Keratinocyte (primary cell): Measurements from ENCODE around the gene DEPP1.

ENCODE experiments used
- EZH2 ChIP-seq: IDR thresholded peaks from one replicate; pipeline ENCODE4 v1.6.1; 2012; ENCODE audit warnings: inconsistent platforms, mild to moderate bottlenecking, low read length, moderate library complexity
- TF ChIP-seq, protein P1 (sequence below), 3 experiments: IDR thresholded peaks in 1 of 3; conservative IDR thresholded peaks in 1 of 3; optimal IDR thresholded peaks in 1 of 3; 2 replicates in 2 of 3; 3 replicates in 1 of 3; pipeline versions ENCODE3 to v1.5.1; 2011; ENCODE audit warnings: low read length in 3 of 3, mild to moderate bottlenecking in 3 of 3, moderate library complexity in 2 of 3, control low read depth in 1 of 3, inconsistent platforms in 1 of 3; ENCODE audit not compliant: insufficient read depth in 2 of 3; ENCODE audit errors: extremely low read depth in 1 of 3

DNA sequence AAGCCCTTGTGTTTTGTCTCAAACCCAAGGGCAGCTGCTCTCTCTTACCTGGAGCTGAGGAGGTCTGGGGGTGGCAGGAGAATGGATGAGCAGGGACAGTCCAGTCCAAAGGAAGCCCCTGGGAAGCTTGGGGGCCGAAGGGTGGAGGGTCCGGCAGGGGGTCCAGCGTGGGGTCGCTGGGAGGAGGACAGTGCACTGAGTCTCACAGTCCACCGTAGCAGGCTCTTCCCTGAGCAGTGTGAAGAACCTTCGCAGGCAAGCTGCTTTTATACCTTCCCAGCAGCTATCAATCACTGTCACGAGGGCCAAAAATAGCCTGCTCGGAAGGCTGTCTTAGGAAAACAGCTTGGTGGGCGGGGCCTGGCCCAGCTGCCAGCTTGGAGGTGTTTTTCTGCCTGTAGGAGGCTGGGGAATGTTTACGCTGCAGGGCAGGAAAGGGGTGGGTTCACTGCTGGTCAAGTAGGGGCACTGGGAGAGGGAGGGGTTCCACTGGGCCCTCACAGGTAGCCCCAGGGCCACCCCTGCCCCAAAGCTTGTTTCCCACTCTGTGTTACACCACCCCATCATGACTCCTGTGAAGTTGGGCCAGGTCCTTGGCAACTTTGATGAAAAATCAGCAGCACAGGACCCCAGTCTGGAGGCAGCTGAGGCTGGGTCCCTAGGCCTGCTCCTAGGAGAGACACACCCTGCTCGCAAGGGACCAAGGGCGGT is at the start of gene DEPP1:
- TF ChIP-seq, protein P1, sequence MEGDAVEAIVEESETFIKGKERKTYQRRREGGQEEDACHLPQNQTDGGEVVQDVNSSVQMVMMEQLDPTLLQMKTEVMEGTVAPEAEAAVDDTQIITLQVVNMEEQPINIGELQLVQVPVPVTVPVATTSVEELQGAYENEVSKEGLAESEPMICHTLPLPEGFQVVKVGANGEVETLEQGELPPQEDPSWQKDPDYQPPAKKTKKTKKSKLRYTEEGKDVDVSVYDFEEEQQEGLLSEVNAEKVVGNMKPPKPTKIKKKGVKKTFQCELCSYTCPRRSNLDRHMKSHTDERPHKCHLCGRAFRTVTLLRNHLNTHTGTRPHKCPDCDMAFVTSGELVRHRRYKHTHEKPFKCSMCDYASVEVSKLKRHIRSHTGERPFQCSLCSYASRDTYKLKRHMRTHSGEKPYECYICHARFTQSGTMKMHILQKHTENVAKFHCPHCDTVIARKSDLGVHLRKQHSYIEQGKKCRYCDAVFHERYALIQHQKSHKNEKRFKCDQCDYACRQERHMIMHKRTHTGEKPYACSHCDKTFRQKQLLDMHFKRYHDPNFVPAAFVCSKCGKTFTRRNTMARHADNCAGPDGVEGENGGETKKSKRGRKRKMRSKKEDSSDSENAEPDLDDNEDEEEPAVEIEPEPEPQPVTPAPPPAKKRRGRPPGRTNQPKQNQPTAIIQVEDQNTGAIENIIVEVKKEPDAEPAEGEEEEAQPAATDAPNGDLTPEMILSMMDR (optimal IDR thresholded peaks at IDR 0.05 in 1 of 3, IDR thresholded peaks at IDR 0.05 in 1 of 3, conservative IDR thresholded peaks at IDR 0.05 in 1 of 3; ENCODE audit: extremely low read depth in 1 of 3, insufficient read depth in 2 of 3, low read length in 3 of 3): peak in 1 of 3 experiments; percentile 7
- TF ChIP-seq EZH2: no peak
